Globus pallidus (tissue), 1 donor: ENCODE data around the gene PCDH15.
A peak's percentile ranks its signal among the peaks of the same experiment; 100 is the strongest.
"Not testable (repeated sequence)": the region's sequence is repeated elsewhere in the genome, so short reads cannot be mapped to it uniquely, and the experiment has no call there.

Source experiments
- DNase-seq: peaks from one replicate; pipeline ENCODE4 v3.0.0-alpha.2; 2015; ENCODE audit warnings: low spot score

PCDH15 gene

GRCh38 chr10:54554028-54554427 lies 247.0 kb downstream of the PCDH15 start:
- DNase-seq = no peak

- DNase-seq = no peak
Observed at GRCh38 chr10:54550016-54550415, 251.0 kb downstream of the PCDH15 start.

DNA sequence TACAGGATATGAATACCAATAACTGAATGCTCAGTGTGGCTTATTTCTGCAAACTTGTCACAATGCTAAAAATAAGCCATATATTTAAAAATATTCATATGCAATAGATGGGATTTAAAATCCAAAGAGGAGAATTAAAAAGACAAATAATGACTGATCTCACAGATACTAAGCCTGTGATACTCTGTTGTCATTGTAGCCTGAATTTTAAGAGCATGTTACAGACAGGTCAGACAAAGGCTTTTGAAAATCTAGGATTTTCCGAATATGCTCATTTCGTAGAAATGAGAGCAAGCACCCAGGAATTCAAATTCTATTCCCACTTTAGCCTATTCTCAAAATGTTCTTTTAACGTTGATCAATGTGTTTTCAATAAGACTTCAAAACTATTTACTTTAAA lies 269.7 kb downstream of the PCDH15 start:
- DNase-seq = no peak

- no peak for DNase-seq
Observed at GRCh38 chr10:54530299-54530698, 270.7 kb downstream of the PCDH15 start.

DNA sequence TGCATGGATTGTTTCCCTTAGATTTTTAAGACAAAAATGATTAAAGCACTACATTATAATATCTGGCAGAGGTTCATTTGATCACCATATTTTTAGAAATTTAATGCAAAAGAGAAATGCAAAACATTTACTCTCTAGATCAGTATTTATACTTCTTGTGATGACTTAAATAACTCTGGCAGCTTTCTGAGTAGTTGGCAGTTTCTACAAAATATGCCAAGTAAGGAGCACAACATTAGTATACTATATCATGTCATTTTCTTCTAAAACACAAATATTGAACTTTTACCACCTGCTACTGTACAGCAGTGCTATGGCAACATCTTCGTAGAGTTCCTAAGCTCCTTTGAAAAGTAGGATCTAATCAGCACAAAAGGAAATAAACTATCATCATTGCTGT lies 275.2 kb downstream of the PCDH15 start:
- no peak for DNase-seq

- DNase-seq = not testable (repeated sequence)
Observed at GRCh38 chr10:54515244-54515643, 285.8 kb downstream of the PCDH15 start.

- DNase-seq = no peak
Observed at GRCh38 chr10:54503863-54504262, 297.2 kb downstream of the PCDH15 start.

- DNase-seq = no peak
Observed at GRCh38 chr10:54501929-54502328, 299.1 kb downstream of the PCDH15 start.

GRCh38 chr10:54496852-54497251 lies 304.2 kb downstream of the PCDH15 start:
- no peak for DNase-seq

DNA sequence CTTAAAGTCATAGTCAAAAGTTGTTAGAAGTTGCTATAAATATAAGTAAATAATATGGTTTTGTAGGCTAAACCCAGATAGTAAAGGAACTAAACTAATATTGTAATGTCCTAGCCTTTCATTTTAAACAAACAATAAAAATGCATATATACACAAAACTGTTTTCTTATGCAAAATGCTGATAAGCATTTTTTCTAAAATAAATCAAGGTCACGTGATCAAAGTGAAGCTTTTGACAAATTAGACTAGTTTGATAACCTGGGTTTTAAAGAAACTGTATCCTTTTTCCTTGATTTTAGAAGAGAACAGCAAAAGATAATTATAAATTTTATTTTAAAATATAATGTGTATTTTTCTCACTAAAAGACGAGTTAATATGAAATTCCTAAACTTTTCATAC lies 313.3 kb downstream of the PCDH15 start:
- no peak for DNase-seq

- DNase-seq = no peak
Observed at GRCh38 chr10:54485971-54486370, 315.1 kb downstream of the PCDH15 start.

GRCh38 chr10:54484186-54484585 lies 316.8 kb downstream of the PCDH15 start:
- DNase-seq = no peak

DNA sequence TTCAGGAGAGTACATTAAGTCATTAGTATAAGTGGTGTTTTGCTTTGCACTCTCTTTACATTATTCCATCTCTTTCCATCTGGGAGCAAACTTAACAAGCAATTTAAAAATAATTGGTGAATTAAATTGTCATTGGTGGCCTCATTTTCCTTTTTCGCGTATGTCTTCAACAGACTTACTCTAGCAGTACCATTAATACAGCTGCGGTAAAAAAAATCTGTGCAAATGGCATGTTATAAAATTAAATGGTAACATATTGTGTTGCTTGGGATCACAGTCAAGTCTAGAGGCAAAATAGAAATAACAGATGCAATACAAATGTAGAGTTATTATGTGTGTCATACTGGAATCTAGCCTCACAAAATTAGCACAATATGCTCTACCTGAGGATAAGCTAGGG lies 322.4 kb downstream of the PCDH15 start:
- no peak for DNase-seq

- DNase-seq = no peak
Observed at GRCh38 chr10:54477738-54478137, 323.3 kb downstream of the PCDH15 start.

DNA sequence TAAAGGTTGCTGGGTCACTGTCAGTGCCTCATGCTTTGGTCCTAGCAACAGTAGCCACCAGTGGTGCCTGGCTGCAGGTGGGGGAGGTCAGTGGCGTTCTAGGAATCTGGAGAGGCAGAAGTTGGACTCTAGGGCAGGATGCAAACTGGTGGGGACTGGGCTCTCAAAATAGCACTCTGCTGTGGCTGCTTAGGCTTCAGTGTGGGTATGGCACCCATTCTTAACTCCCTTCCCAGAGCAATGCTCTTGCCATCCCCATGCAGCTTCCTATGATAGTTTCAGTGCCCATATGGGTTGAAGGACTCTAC lies 330.8 kb downstream of the PCDH15 start:
- no peak for DNase-seq

DNA sequence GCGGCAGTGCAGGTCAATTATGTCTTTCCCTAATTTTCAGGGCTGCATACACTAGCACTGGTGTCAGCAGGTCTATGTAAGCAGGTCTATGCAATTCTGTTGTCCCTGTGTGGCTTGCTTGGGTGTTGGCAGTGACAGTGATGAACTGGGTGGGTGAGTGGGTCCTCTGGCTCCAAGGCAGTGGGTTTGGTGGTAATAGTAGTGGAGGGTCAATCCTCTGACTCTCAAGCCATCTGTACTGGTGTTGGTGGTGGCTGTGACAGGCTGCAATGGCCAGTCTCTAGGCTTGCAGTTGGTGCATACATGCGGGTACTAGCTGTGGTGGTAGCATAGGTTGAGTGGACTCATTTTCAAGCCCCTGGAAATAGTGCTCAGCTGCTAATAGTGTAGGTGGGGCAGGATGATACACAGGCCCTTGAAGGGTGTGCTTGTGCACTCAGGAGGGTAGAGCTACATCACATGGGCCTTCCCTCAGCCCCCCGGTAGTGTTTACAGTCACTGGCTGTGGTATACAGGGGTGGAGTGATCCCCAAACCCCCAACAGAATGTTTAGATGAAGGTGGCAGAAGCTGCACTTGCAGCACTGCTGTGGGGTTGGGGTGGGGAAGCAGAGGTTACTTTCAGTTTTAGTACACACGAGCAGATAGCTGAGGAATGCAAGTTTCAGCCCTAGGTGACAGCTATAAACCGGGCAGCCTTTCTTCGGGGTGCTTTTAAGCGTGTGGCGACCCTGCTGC lies 331.3 kb downstream of the PCDH15 start:
- no peak for DNase-seq

GRCh38 chr10:54454271-54454670 lies 346.8 kb downstream of the PCDH15 start:
- no peak for DNase-seq

- DNase-seq = no peak
Observed at GRCh38 chr10:54449056-54449455, 352.0 kb downstream of the PCDH15 start.

- no peak for DNase-seq
Observed at GRCh38 chr10:54444170-54444569, 356.9 kb downstream of the PCDH15 start.

GRCh38 chr10:54441275-54441674 lies 359.8 kb downstream of the PCDH15 start:
- DNase-seq = no peak

GRCh38 chr10:54434782-54435181 lies 366.2 kb downstream of the PCDH15 start:
- DNase-seq = no peak

DNA sequence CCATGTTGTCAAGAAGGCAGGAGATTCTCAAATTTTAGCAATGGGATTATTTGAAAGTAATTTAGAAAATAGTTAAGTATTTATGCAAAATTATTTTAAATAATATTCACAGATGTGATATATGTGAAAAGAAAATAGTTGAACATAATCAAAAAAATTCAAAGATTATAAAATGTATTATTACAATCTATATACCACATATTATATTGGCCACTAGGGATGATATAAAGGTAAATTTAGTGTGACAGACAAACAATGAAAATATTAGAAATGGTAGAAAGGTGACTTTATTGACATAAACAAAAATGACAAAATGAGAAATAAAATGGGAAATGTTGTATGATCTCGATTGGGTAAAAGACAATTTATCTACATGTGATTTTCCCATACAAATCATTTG lies 385.5 kb downstream of the PCDH15 start:
- DNase-seq = no peak

- DNase-seq = peak; percentile 39
Observed at GRCh38 chr10:54402576-54402975, 398.5 kb downstream of the PCDH15 start.

DNA sequence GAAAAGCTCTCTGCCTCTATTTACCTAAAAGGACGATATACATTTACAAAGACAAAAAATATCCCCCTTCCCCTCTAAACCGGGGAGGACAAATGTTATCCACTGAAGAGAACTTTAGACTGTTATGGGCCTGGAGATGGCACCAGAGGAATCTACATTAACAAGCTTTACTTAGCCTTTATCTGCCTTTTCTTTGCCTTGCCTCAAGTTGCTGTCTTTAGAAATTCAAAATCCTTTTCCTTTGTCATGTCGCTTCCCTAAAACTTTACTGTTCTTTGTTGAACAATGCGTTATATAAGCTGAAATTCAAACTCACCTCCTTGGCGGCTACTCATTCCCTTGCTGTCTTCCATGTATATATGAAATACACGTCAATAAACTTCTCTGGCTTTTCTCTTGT lies 405.0 kb downstream of the PCDH15 start:
- DNase-seq = no peak

- not testable (repeated sequence) for DNase-seq
Observed at GRCh38 chr10:54394598-54394997, 406.4 kb downstream of the PCDH15 start.
